HepG2 (cell line): ENCODE measurements around the gene LDLRAD3. TPM values are rescaled to one million over a fixed set of nuclear protein-coding genes. Genes with fewer than 3 reads are reported as not detected.

Experiments used
- ATAC-seq: fragments of 200-7000 bp; cut with Tn5 transposase; 3 replicates; pipeline ENCODE4 v1.9.1; 2020; ENCODE audit warnings: mild to moderate bottlenecking, moderate library complexity
- BruUV-seq: library from RNA; stranded (reverse); fragments of 400-500 nt; replicated peaks from 2 replicates; lab custom pipeline; 2021; lab: Mats Ljungman, UMichigan
- CTCF ChIA-PET: fragments of 300-600 bp; formaldehyde crosslinking; extraction: SDS; loops from one replicate; lab custom pipeline; 2021; ENCODE audit warnings: low total read pairs, inconsistent platforms, low intra/inter-chr PET ratio; lab: Yijun Ruan, JAX
- POLR2A ChIA-PET: fragments of 350-600 bp; sonication (Branson Sonifier 250); formaldehyde crosslinking; loops from one replicate; lab custom pipeline; 2020; ENCODE audit warnings: antibody characterized with exemption, inconsistent platforms; lab: Yijun Ruan, JAX
- DNase-seq: peaks from one replicate; pipeline ENCODE4 v3.0.0-alpha.2; 2015; ENCODE audit warnings: low spot score
- FAIRE-seq: peaks from 3 replicates; lab custom pipeline; 2011; peaks lifted over from hg19 to GRCh38; lab: Jason Lieb, UNC
- H2AFZ ChIP-seq: one replicate; pipeline ENCODE4 v1.6.1; 2011; ENCODE audit warnings: low read length, inconsistent platforms
- H3K27ac ChIP-seq: fragments of 300-600 bp; 3 replicates; pipeline ENCODE4 v1.8.0; 2011; ENCODE audit warnings: mixed run types, mild to moderate bottlenecking, mixed read lengths, low read length, inconsistent platforms; ENCODE audit not compliant: insufficient read depth; ENCODE audit errors: extremely low read length
- H3K27me3 ChIP-seq, 2 experiments: fragments of 200-600 bp in 1 of 2; 2 replicates in 1 of 2; 3 replicates in 1 of 2; pipeline versions ENCODE4 v1.6.0 to v1.8.0; 2011; ENCODE audit warnings: low read length in 2 of 2, mild to moderate bottlenecking in 2 of 2, moderate library complexity in 2 of 2, inconsistent platforms in 1 of 2; ENCODE audit not compliant: insufficient read depth in 2 of 2, control insufficient read depth in 1 of 2
- H3K36me3 ChIP-seq, 2 experiments: fragments of 200-600 bp in 1 of 2; replicated peaks in 1 of 2; 2 replicates in 1 of 2; 3 replicates in 1 of 2; pipeline versions ENCODE4 v1.5.1 to v1.8.0; 2011; ENCODE audit warnings: low read length in 2 of 2, inconsistent platforms in 1 of 2; ENCODE audit not compliant: insufficient read depth in 2 of 2, control insufficient read depth in 1 of 2
- H3K4me1 ChIP-seq: 2 replicates; pipeline ENCODE4 v1.5.1; 2012; ENCODE audit warnings: low read length, inconsistent platforms; ENCODE audit not compliant: insufficient read depth
- H3K4me2 ChIP-seq: 2 replicates; pipeline ENCODE4 v1.6.0; 2011; ENCODE audit warnings: low read depth, low read length, inconsistent platforms
- H3K4me3 ChIP-seq, 3 experiments: fragments of 200-600 bp in 1 of 3; sonication (generic), shearing (Covaris generic) in 1 of 3; replicated peaks in 1 of 3; 2 replicates each; pipeline ENCODE4 v1.5.1; 2011 to 2016; ENCODE audit warnings: low read length in 3 of 3, inconsistent platforms in 2 of 3, low read depth in 2 of 3, mild to moderate bottlenecking in 2 of 3, control low read depth in 1 of 3, mixed read lengths in 1 of 3; ENCODE audit not compliant: insufficient read depth in 1 of 3
- H3K79me2 ChIP-seq: one replicate; pipeline ENCODE4 v1.6.1; 2011; ENCODE audit warnings: low read length, inconsistent platforms; ENCODE audit not compliant: insufficient read depth
- H3K9ac ChIP-seq: 2 replicates; pipeline ENCODE4 v1.6.0; 2011; ENCODE audit warnings: mild to moderate bottlenecking, low read depth, low read length, inconsistent platforms; ENCODE audit not compliant: insufficient read depth
- H3K9me3 ChIP-seq: 2 replicates; pipeline ENCODE4 v1.5.1; 2012; ENCODE audit warnings: mild to moderate bottlenecking, low read length
- H4K20me1 ChIP-seq: 2 replicates; pipeline ENCODE4 v1.6.0; 2011; ENCODE audit warnings: inconsistent platforms, mild to moderate bottlenecking, low read length, moderate library complexity; ENCODE audit not compliant: insufficient read depth
- FOXP4 ChIP-seq: sonication (generic); formaldehyde crosslinking; IDR thresholded peaks from 2 replicates; pipeline ENCODE4 v1.4.0; 2020; ENCODE audit warnings: missing genetic modification reagents
- KAT7 ChIP-seq: IDR thresholded peaks from 2 replicates; pipeline ENCODE4 v1.6.1; 2018; ENCODE audit warnings: borderline replicate concordance, missing compliant biosample characterization
- KMT2B ChIP-seq: IDR thresholded peaks from 2 replicates; pipeline ENCODE4 v1.6.1; 2016; ENCODE audit warnings: missing genetic modification reagents, missing compliant biosample characterization
- MED8 ChIP-seq: sonication (generic); formaldehyde crosslinking; IDR thresholded peaks from 2 replicates; pipeline ENCODE4 v1.8.1; 2023; ENCODE audit warnings: mild to moderate bottlenecking, missing genetic modification reagents; ENCODE audit not compliant: insufficient replicate concordance
- RFX3 ChIP-seq: IDR thresholded peaks from 2 replicates; pipeline ENCODE4 v1.6.1; 2016; ENCODE audit warnings: missing biosample characterization, missing genetic modification reagents
- SATB2 ChIP-seq: sonication (generic); formaldehyde crosslinking; IDR thresholded peaks from 2 replicates; pipeline ENCODE4 v1.5.0; 2020; ENCODE audit warnings: missing genetic modification reagents
- ZEB1 ChIP-seq: IDR thresholded peaks from 2 replicates; pipeline ENCODE4 v1.6.1; 2012; ENCODE audit warnings: mild to moderate bottlenecking, low read depth, inconsistent platforms; ENCODE audit not compliant: insufficient replicate concordance
- ZNF329 ChIP-seq: sonication (generic); formaldehyde crosslinking; IDR thresholded peaks from 2 replicates; pipeline ENCODE4 v1.9.0; 2021; ENCODE audit warnings: low read depth, mild to moderate bottlenecking, missing genetic modification reagents
- ZNF563 ChIP-seq: sonication (generic); formaldehyde crosslinking; IDR thresholded peaks from 2 replicates; pipeline ENCODE4 v1.8.0; 2022; ENCODE audit warnings: mild to moderate bottlenecking, moderate library complexity, missing genetic modification reagents
- WGBS: methylation state at CpG from one replicate; pipeline ENCODE4 v1.1.6; 2017; ENCODE audit warnings: low lambda C conversion rate; 5-methylcytosine and 5-hydroxymethylcytosine counted together
- in situ Hi-C: cut with HindIII; loops from 2 replicates; pipeline ENCODE4 v1.10.0; 2017; ENCODE audit warnings: low pct_unique_long_range_greater_than_20kb; ENCODE audit not compliant: extremely low pct_ligation_motif_present
- intact Hi-C: fragments of 100-400 bp; cut with micrococcal nuclease; formaldehyde crosslinking; loops from one replicate; pipeline ENCODE4 v1.10.0; 2022; ENCODE audit not compliant: unreplicated experiment
- polyA plus RNA-seq, 8 experiments: library from polyadenylated mRNA; depleted of rRNA in 3 of 8; stranded (reverse) in 7 of 8; unstranded in 1 of 8; fragments of >200 nt; fragmentation: Illumina TruSeq in 4 of 8; extraction: Trizol in 4 of 8; gene quantifications; 2 replicates each; pipeline versions ENCODE4 v1.2.1 to v1.2.3, GENCODE V29; 2011 to 2016; ENCODE audit warnings: low read depth in 4 of 8, missing spikeins in 1 of 8, mixed read lengths in 1 of 8; ENCODE audit not compliant: insufficient read depth in 1 of 8
- total RNA-seq, 5 experiments: library from RNA; depleted of rRNA; stranded (reverse); fragments of >200 nt; fragmentation: Illumina TruSeq; extraction: Trizol; gene quantifications; 2 replicates each; pipeline ENCODE4 v1.2.3, GENCODE V29; 2016; ENCODE audit warnings: low read depth in 1 of 5

Gene LDLRAD3
- total and polyA plus RNA-seq, 2 of the 13 experiments (the other 11 are each of a cell fraction or from before 2014, with no cell fraction given): 0.50 to 0.60 TPM

- TF ChIP-seq FOXP4 (CRISPR knock-in tag): no peak
- TF ChIP-seq ZNF329 (CRISPR knock-in tag): no peak
- no peak for TF ChIP-seq ZEB1
- no peak for TF ChIP-seq ZNF563 (CRISPR knock-in tag)
- no peak for TF ChIP-seq KMT2B
- no peak for TF ChIP-seq KAT7 (CRISPR knock-in tag)
- TF ChIP-seq SATB2 (CRISPR knock-in tag): no peak
- TF ChIP-seq RFX3 (CRISPR knock-in tag): no peak
- no peak for TF ChIP-seq MED8 (CRISPR knock-in tag)
- no peaks in the 10 kb centered on the region for H3K36me3 ChIP-seq
- CTCF ChIA-PET: no interaction called here
- BruUV-seq: no TSS peak
- H3K79me2 ChIP-seq: no peaks in the 10 kb centered on the region
- DNase-seq (no peak), FAIRE-seq (no peak), ATAC-seq (no peak)
- intact Hi-C loops (no loop called here), in situ Hi-C loops (no loop called here)
- POLR2A ChIA-PET: no interaction called here
- H3K4me2 ChIP-seq: no peak overlapping the region
- no peak overlapping the region for H3K27ac ChIP-seq
- no peaks in the 10 kb centered on the region for H4K20me1 ChIP-seq
- no peaks in the 10 kb centered on the region for H3K9me3 ChIP-seq
- H3K4me1 ChIP-seq: no peaks in the 10 kb centered on the region
- H3K27me3 ChIP-seq: peaks cover 0 to 7% of the 10 kb centered on the region in 2 experiments; a peak in 1 of 5 replicates
- no peak overlapping the region for H3K4me3 ChIP-seq
- no peak overlapping the region for H3K9ac ChIP-seq
- WGBS: 7% methylated on average over 5 of the region's 5 CpGs
- no peak overlapping the region for H2AFZ ChIP-seq
Observed at GRCh38 chr11:35995681-35996271, 51.9 kb downstream of the LDLRAD3 start.
